Measurements from ENCODE around the gene NACAD.
A peak's percentile ranks its signal among the peaks of the same experiment; 100 is the strongest.
"Not testable (repeated sequence)": the region's sequence is repeated elsewhere in the genome, so short reads cannot be mapped to it uniquely, and the experiment has no call there.

The NACAD gene

GRCh38 chr7:45123913-45124710 is 35.3 kb upstream of the NACAD start:
- peaks cover 3% of the 10 kb centered on the region for H3K36me3 Mint-ChIP-seq (ENCODE audit: insufficient read depth)
- peak overlapping the region; percentile 76 for H3K27ac Mint-ChIP-seq (ENCODE audit: low read depth)
- DNase-seq (ENCODE audit: low spot score in 2 of 2) (no peak), ATAC-seq (replicated peaks; ENCODE audit: extremely low read depth, poor library complexity, severe bottlenecking) (no peak)
- no peaks in the 10 kb centered on the region for H3K9me3 Mint-ChIP-seq
- H3K4me1 Mint-ChIP-seq: peaks cover 14% of the 10 kb centered on the region
- no peaks in the 10 kb centered on the region for H3K27me3 Mint-ChIP-seq
- no peak overlapping the region for H3K4me3 Mint-ChIP-seq

DNA sequence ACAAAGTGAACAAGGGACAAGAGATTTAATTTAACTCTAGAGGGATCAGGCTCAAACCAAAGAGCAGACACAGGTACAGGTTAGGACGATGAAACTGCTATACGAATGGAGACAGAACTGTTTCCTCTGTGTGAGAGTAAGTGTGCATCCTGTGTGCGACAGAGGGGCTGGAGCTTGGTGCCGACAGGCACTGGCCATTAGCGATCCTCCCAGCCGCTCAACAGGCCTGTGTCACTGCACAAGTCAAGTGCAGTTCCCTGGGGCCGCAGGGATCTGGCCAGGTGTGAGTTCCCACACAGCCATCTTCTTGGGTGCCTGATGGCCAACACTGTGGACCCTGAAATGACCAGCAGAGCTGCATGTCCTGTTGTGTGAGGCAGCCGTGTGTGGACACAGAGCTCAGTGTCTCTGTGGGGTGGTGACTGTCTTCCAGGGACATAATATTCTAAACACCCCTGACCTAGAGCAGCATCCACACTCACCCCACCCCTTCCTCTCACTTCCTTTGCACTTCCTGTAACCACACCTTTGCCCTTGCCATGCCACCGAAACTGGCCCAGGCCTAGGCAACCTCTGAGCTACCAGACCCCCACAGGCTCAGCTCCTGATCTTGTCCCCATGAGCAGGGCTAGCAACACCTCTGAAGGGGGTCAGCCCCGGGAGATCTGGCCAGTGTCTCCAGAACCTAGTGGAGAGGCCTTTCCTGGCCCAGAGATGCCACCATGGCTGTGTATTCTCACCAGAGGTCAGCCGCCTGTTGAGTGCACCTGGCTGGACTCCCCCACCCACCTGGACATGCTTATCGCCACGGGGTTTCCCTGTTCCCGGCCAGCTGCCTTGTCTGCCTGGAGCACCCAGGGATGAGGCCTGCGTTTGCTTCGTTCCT is 34.4 kb upstream of the NACAD start:
- no peaks in the 10 kb centered on the region for H3K9me3 Mint-ChIP-seq
- peaks cover 14% of the 10 kb centered on the region for H3K4me1 Mint-ChIP-seq
- no peak for ATAC-seq (replicated peaks; ENCODE audit: extremely low read depth, poor library complexity, severe bottlenecking)
- H3K4me3 Mint-ChIP-seq: peak overlapping the region; percentile 60
- peak overlapping the region; percentile 76 for H3K27ac Mint-ChIP-seq (ENCODE audit: low read depth)
- no peak for DNase-seq (ENCODE audit: low spot score in 2 of 2)
- peaks cover 3% of the 10 kb centered on the region for H3K36me3 Mint-ChIP-seq (ENCODE audit: insufficient read depth)
- H3K27me3 Mint-ChIP-seq: no peaks in the 10 kb centered on the region

DNA sequence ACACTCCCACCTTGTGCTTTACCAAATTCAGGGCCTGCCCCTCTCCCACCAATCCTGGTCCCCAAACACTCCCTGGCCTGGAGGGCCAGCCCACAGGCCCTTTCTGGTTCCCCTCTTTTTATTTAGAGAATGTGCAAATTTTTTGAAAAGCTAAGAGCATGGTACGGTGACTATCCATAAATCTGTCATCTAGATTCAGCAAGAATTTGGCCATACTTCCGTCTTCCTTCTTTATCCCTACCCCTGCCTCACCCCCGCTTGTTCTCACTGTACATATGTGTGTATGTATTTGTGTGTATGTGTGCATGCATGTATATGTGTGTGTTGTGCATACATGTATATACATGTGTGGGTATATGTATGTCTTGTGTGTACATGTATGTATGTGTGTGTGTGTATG is 30.8 kb upstream of the NACAD start:
- DNase-seq (ENCODE audit: low spot score in 2 of 2) (no peak), ATAC-seq (replicated peaks; ENCODE audit: extremely low read depth, poor library complexity, severe bottlenecking) (no peak)
- Mint-ChIP-seq H3K4me3 (no peak overlapping the region), H3K27me3 (peaks cover 16% of the 10 kb centered on the region), H3K27ac (ENCODE audit: low read depth) (no peak overlapping the region), H3K36me3 (ENCODE audit: insufficient read depth) (peaks cover 3% of the 10 kb centered on the region), H3K9me3 (no peaks in the 10 kb centered on the region), H3K4me1 (peaks cover 14% of the 10 kb centered on the region)

DNA sequence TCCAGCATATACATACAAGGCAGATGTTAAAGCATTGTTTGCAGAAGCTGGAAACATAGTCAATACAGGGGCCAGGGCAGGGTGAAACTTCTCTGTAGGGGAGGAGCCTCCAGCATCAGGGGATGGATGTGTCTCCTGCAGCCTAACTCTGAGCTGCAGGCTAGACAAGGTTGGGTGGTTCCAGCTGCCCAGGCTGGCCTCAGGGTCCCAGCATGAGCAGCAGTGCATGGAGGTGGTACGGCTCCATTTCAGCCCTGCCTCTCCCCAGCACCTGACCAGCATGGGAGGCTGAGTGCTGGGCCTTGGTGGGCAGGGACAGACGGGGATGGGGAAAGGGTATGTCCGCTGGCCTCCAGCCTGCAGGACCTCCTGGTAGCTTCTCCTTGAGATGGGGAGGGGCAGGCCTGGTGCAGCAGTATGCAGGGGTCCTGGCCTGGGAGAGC is 30.1 kb upstream of the NACAD start:
- Mint-ChIP-seq H3K9me3 (no peaks in the 10 kb centered on the region), H3K36me3 (ENCODE audit: insufficient read depth) (peaks cover 3% of the 10 kb centered on the region), H3K27me3 (peaks cover 22% of the 10 kb centered on the region), H3K27ac (ENCODE audit: low read depth) (no peak overlapping the region), H3K4me1 (peaks cover 14% of the 10 kb centered on the region), H3K4me3 (no peak overlapping the region)
- ATAC-seq (replicated peaks; ENCODE audit: extremely low read depth, poor library complexity, severe bottlenecking): no peak
- DNase-seq (ENCODE audit: low spot score in 2 of 2): no peak

DNA sequence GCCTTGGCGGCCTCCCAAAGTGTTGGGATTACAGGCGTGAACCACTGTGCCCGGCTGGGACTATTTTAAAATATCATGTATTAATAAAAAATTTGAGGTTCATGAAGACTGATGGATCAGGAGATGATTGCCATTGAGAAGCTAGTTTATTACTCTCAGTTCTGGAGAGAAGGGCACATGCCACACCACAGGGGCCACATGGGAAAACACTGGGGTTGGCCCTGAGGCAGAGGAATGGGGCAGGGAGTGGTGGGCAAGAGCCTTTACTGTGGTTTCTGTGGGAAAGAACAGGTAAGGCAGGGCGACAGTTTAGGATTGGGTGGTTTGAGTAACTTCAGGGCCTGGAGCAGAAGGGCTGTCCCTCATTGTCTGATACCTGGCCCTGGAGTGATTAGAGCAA is 29.5 kb upstream of the NACAD start:
- no peaks in the 10 kb centered on the region for H3K9me3 Mint-ChIP-seq
- DNase-seq (ENCODE audit: low spot score in 2 of 2) (no peak), ATAC-seq (replicated peaks; ENCODE audit: extremely low read depth, poor library complexity, severe bottlenecking) (no peak)
- H3K36me3 Mint-ChIP-seq (ENCODE audit: insufficient read depth): peaks cover 3% of the 10 kb centered on the region
- peaks cover 9% of the 10 kb centered on the region for H3K4me1 Mint-ChIP-seq
- H3K27me3 Mint-ChIP-seq: peaks cover 24% of the 10 kb centered on the region
- no peak overlapping the region for H3K27ac Mint-ChIP-seq (ENCODE audit: low read depth)
- no peak overlapping the region for H3K4me3 Mint-ChIP-seq

GRCh38 chr7:45117582-45117981 is 28.8 kb upstream of the NACAD start:
- H3K36me3 Mint-ChIP-seq (ENCODE audit: insufficient read depth): peaks cover under 1% of the 10 kb centered on the region
- H3K9me3 Mint-ChIP-seq: no peaks in the 10 kb centered on the region
- peaks cover 24% of the 10 kb centered on the region for H3K27me3 Mint-ChIP-seq
- H3K4me1 Mint-ChIP-seq: peaks cover 2% of the 10 kb centered on the region
- H3K27ac Mint-ChIP-seq (ENCODE audit: low read depth): no peak overlapping the region
- ATAC-seq (replicated peaks; ENCODE audit: extremely low read depth, poor library complexity, severe bottlenecking): no peak
- no peak overlapping the region for H3K4me3 Mint-ChIP-seq
- DNase-seq (ENCODE audit: low spot score in 2 of 2): no peak

DNA sequence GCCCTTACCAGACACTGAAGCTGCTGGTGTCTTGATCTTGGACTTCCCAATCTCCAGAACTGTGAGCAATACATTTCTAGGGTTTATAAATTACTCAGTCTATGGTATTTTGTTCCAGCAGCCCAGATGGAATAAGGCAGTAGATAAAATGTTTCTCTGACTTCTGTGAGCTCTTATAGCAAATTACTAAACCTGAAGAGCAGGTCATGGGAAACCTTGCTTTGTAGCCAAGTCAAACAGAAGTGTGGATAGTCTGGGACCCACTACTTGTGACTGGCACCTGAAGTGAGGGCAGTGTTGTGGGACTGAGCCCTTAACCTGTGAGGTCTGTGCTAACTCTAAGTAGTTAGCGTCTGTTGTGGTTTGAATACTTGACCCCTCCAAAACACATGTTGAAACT is 27.3 kb upstream of the NACAD start:
- Mint-ChIP-seq H3K4me3 (no peak overlapping the region), H3K9me3 (no peaks in the 10 kb centered on the region), H3K36me3 (ENCODE audit: insufficient read depth) (peaks cover 11% of the 10 kb centered on the region), H3K27me3 (peaks cover 24% of the 10 kb centered on the region), H3K27ac (ENCODE audit: low read depth) (no peak overlapping the region), H3K4me1 (peaks cover 11% of the 10 kb centered on the region)
- no peak for DNase-seq (ENCODE audit: low spot score in 2 of 2)
- ATAC-seq (replicated peaks; ENCODE audit: extremely low read depth, poor library complexity, severe bottlenecking): no peak

- Mint-ChIP-seq H3K9me3 (no peaks in the 10 kb centered on the region), H3K27ac (ENCODE audit: low read depth) (no peak overlapping the region)
- no peak for ATAC-seq (replicated peaks; ENCODE audit: extremely low read depth, poor library complexity, severe bottlenecking)
These were observed 26.2 kb upstream of the NACAD start for GRCh38 chr7:45114926-45115325.

DNA sequence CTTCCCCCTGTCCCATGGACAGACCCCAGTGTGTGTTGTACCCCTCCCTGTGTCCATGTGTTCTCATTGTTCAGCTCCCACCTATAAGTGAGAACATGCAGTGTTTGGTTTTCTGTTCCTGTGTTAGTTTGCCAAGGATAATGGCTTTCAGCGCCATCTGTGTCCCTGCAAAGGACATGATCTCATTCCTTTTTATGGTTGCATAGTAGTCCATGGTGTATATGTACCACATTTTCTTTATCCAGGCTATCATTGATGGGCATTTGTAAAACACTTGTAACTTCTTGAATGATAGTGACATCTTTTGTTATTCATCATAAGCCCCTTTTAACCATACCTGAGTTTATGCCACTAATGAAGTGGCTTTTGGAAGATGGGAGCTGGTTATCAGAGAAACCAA is 25.5 kb upstream of the NACAD start:
- not testable (repeated sequence) for H3K9me3 Mint-ChIP-seq; H3K27ac Mint-ChIP-seq (ENCODE audit: low read depth); H3K4me3 Mint-ChIP-seq; DNase-seq (ENCODE audit: low spot score in 2 of 2); ATAC-seq (replicated peaks; ENCODE audit: extremely low read depth, poor library complexity, severe bottlenecking)
- Mint-ChIP-seq H3K4me1 (peaks cover 23% of the 10 kb centered on the region), H3K36me3 (ENCODE audit: insufficient read depth) (peaks cover 16% of the 10 kb centered on the region), H3K27me3 (peaks cover 24% of the 10 kb centered on the region)

More at GRCh38 chr7:45114926-45115325, 26.2 kb upstream of the NACAD start:
- Mint-ChIP-seq H3K4me3 (no peak overlapping the region), H3K27me3 (peaks cover 24% of the 10 kb centered on the region), H3K4me1 (peaks cover 22% of the 10 kb centered on the region), H3K36me3 (ENCODE audit: insufficient read depth) (peaks cover 16% of the 10 kb centered on the region)
- DNase-seq (ENCODE audit: low spot score in 2 of 2): no peak

DNA sequence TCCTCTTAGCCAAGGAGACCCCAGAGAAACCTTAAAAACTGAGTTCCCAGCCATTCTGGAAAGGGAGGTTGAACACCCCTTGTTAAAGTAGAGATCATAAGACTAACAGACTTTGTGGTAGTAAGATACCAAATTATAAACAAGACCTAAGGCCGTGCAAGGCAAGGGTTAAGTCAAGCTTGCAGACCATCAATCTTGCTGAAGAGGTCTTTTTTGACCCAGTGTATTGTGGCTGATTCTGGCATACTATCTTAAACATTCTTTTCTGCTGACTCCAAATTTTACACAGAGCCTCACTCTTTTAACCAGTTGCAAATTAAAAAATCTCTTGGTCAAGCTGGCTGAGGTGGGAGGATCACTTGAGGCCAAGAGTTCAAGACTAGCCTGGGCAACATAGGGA is 23.9 kb upstream of the NACAD start:
- peak overlapping the region; percentile 93 for H3K4me3 Mint-ChIP-seq
- H3K9me3 Mint-ChIP-seq: no peaks in the 10 kb centered on the region
- ATAC-seq (replicated peaks; ENCODE audit: extremely low read depth, poor library complexity, severe bottlenecking) (no peak), DNase-seq (ENCODE audit: low spot score in 2 of 2) (no peak)
- peaks cover 36% of the 10 kb centered on the region for H3K4me1 Mint-ChIP-seq
- no peak overlapping the region for H3K27ac Mint-ChIP-seq (ENCODE audit: low read depth)
- peaks cover 23% of the 10 kb centered on the region for H3K36me3 Mint-ChIP-seq (ENCODE audit: insufficient read depth)
- H3K27me3 Mint-ChIP-seq: peaks cover 23% of the 10 kb centered on the region

GRCh38 chr7:45111298-45112223 is 22.8 kb upstream of the NACAD start, which contains the start of gene TBRG4:
Gene TBRG4 (minus strand): TSS chr7:45111697. CDS start chr7:45109237, 2,460 bp downstream.
- DNase-seq (ENCODE audit: low spot score in 2 of 2): peak; percentile 88
- peaks cover 12% of the 10 kb centered on the region for H3K27me3 Mint-ChIP-seq
- H3K36me3 Mint-ChIP-seq (ENCODE audit: insufficient read depth): peaks cover 29% of the 10 kb centered on the region
- H3K4me1 Mint-ChIP-seq: peaks cover 37% of the 10 kb centered on the region
- peak; percentile 91 for ATAC-seq (replicated peaks; ENCODE audit: extremely low read depth, poor library complexity, severe bottlenecking)
- peak within 1 kb of the TSS; percentile 98 for H3K27ac Mint-ChIP-seq (ENCODE audit: low read depth)
- peak within 1 kb of the TSS; percentile 93 for H3K4me3 Mint-ChIP-seq
- H3K9me3 Mint-ChIP-seq: no peaks in the 10 kb centered on the region

- Mint-ChIP-seq H3K4me1 (peaks cover 37% of the 10 kb centered on the region), H3K4me3 (peak overlapping the region; percentile 11), H3K27me3 (peaks cover 1% of the 10 kb centered on the region), H3K36me3 (ENCODE audit: insufficient read depth) (peaks cover 45% of the 10 kb centered on the region), H3K9me3 (no peaks in the 10 kb centered on the region), H3K27ac (ENCODE audit: low read depth) (peak overlapping the region; percentile 57)
- DNase-seq (ENCODE audit: low spot score in 2 of 2) (no peak), ATAC-seq (replicated peaks; ENCODE audit: extremely low read depth, poor library complexity, severe bottlenecking) (no peak)
These were observed 20.1 kb upstream of the NACAD start for GRCh38 chr7:45108863-45109262.

All from central memory CD8-positive, alpha-beta T cell (primary cell).